Breast epithelium (tissue), 4 donors: ENCODE data around the gene GCC1. TPM values are rescaled to one million over a fixed set of nuclear protein-coding genes. Genes with fewer than 3 reads are reported as not detected.
"Not testable (repeated sequence)": the region's sequence is repeated elsewhere in the genome, so short reads cannot be mapped to it uniquely, and the experiment has no call there.

Experiments
- DNase-seq, 2 donors: peaks; one replicate each; pipeline ENCODE4 v3.0.0-alpha.2; 2019; ENCODE audit warnings: low spot score in 2 of 2
- H3K27ac ChIP-seq, 2 donors: fragments of 200-600 bp; sonication (generic) in 1 of 2; one replicate each; pipeline ENCODE4 v1.5.1; 2016 to 2019; ENCODE audit warnings: mild to moderate bottlenecking in 1 of 2
- H3K27me3 ChIP-seq, 2 donors: fragments of 200-600 bp; sonication (generic) in 1 of 2; one replicate each; pipeline versions ENCODE4 v1.5.1 to v1.6.0; 2017 to 2019; ENCODE audit warnings: control low read depth in 1 of 2, mild to moderate bottlenecking in 1 of 2
- H3K36me3 ChIP-seq: fragments of 200-600 bp; one replicate; pipeline ENCODE4 v1.5.1; 2019
- H3K4me1 ChIP-seq, 2 donors: fragments of 200-600 bp; sonication (generic); one replicate each; pipeline ENCODE4 v1.5.1; 2016 to 2019; ENCODE audit warnings: control low read depth in 1 of 2
- H3K4me3 ChIP-seq, 3 donors: fragments of 200-600 bp; sonication (generic); 1 replicate in 2 of 3; 2 replicates in 1 of 3; pipeline ENCODE4 v1.5.1; 2016 to 2019; ENCODE audit warnings: mild to moderate bottlenecking in 3 of 3, moderate library complexity in 2 of 3
- H3K9me3 ChIP-seq, 2 donors: fragments of 200-600 bp; sonication (generic) in 1 of 2; one replicate each; pipeline ENCODE4 v1.5.1; 2016 to 2019; ENCODE audit warnings: control low read depth in 1 of 2
- CTCF ChIP-seq, 3 donors: fragments of 450-650 bp; IDR thresholded peaks; one replicate each; pipeline ENCODE4 v1.5.1; 2016 to 2017; ENCODE audit warnings: antibody characterized with exemption in 3 of 3, mild to moderate bottlenecking in 3 of 3, moderate library complexity in 3 of 3
- POLR2A ChIP-seq: fragments of 450-650 bp; IDR thresholded peaks from one replicate; pipeline ENCODE4 v1.6.1; 2016; ENCODE audit warnings: antibody characterized with exemption, mild to moderate bottlenecking, moderate library complexity
- POLR2AphosphoS5 ChIP-seq, 3 donors: sonication (generic); formaldehyde crosslinking; IDR thresholded peaks; one replicate each; pipeline ENCODE4 v1.6.1; 2017; ENCODE audit warnings: antibody characterized with exemption in 3 of 3
- intact Hi-C: fragments of 100-400 bp; cut with DNase I; formaldehyde crosslinking; loops from one replicate; pipeline ENCODE4 v1.15.1; 2023; ENCODE audit warnings: low total_unique reads
- total RNA-seq, 3 donors: library from RNA; depleted of rRNA; stranded (reverse); fragments of >200 nt; gene quantifications; one replicate each; pipeline ENCODE4 v1.1.0, GENCODE V29; 2016

GCC1 gene
- total RNA-seq, 3 donors from 2014 or later = 17.8 to 23.6 (median 19.0) TPM

GRCh38 chr7:127551941-127552340 lies 33.5 kb downstream of the GCC1 start:
- no peak for DNase-seq
- Histone ChIP-seq H3K27ac (no peak overlapping the region), H3K36me3 (no peaks in the 10 kb centered on the region), H3K4me1 (no peaks in the 10 kb centered on the region), H3K4me3 (no peak overlapping the region), H3K9me3 (peaks cover 0 to under 1% of the 10 kb centered on the region in 2 donors), H3K27me3 (no peaks in the 10 kb centered on the region)
- TF ChIP-seq POLR2A (no peak), CTCF (IDR thresholded peaks at IDR 0.05) (no peak), POLR2AphosphoS5 (IDR thresholded peaks at IDR 0.05) (no peak)
- intact Hi-C loops = no loop called here

GRCh38 chr7:127550247-127550646 lies 35.1 kb downstream of the GCC1 start:
- H3K4me1 ChIP-seq = no peaks in the 10 kb centered on the region
- no peaks in the 10 kb centered on the region for H3K36me3 ChIP-seq
- intact Hi-C loops = no loop called here
- H3K27ac ChIP-seq = no peak overlapping the region
- no peak overlapping the region for H3K4me3 ChIP-seq
- peaks cover 4 to 18% of the 10 kb centered on the region in 2 donors for H3K9me3 ChIP-seq
- H3K27me3 ChIP-seq = no peaks in the 10 kb centered on the region
- no peak for DNase-seq
- TF ChIP-seq POLR2A (no peak), CTCF (IDR thresholded peaks at IDR 0.05) (no peak), POLR2AphosphoS5 (IDR thresholded peaks at IDR 0.05) (no peak)

- no peak for DNase-seq
- H3K27me3 ChIP-seq = no peaks in the 10 kb centered on the region
- TF ChIP-seq POLR2AphosphoS5 (IDR thresholded peaks at IDR 0.05) (no peak), POLR2A (no peak)
- H3K36me3 ChIP-seq = no peaks in the 10 kb centered on the region
- no peak overlapping the region for H3K4me3 ChIP-seq
- intact Hi-C loops = no loop called here
- no peaks in the 10 kb centered on the region for H3K4me1 ChIP-seq
- peaks cover 4 to 19% of the 10 kb centered on the region in 2 donors for H3K9me3 ChIP-seq
- H3K27ac ChIP-seq = no peak overlapping the region
Observed at GRCh38 chr7:127546313-127546712, 39.1 kb downstream of the GCC1 start.

- Histone ChIP-seq H3K4me1 (no peaks in the 10 kb centered on the region), H3K27ac (no peak overlapping the region), H3K4me3 (no peak overlapping the region), H3K9me3 (peaks cover 4 to 14% of the 10 kb centered on the region in 2 donors), H3K36me3 (no peaks in the 10 kb centered on the region), H3K27me3 (no peaks in the 10 kb centered on the region)
- intact Hi-C loops = no loop called here
- TF ChIP-seq POLR2A (no peak), CTCF (IDR thresholded peaks at IDR 0.05) (no peak), POLR2AphosphoS5 (IDR thresholded peaks at IDR 0.05) (no peak)
- no peak for DNase-seq
Observed at GRCh38 chr7:127541548-127541947, 43.8 kb downstream of the GCC1 start.

- H3K27ac ChIP-seq, intact Hi-C loops, H3K4me1 ChIP-seq, H3K9me3 ChIP-seq, DNase-seq, H3K36me3 ChIP-seq, H3K4me3 ChIP-seq, H3K27me3 ChIP-seq: not testable (repeated sequence)
Observed at GRCh38 chr7:127540461-127540860, 44.9 kb downstream of the GCC1 start.

- intact Hi-C loops = no loop called here
- Histone ChIP-seq H3K4me1 (no peaks in the 10 kb centered on the region), H3K4me3 (no peak overlapping the region), H3K9me3 (no peaks in the 10 kb centered on the region), H3K36me3 (no peaks in the 10 kb centered on the region), H3K27ac (no peak overlapping the region), H3K27me3 (no peaks in the 10 kb centered on the region)
- TF ChIP-seq CTCF (IDR thresholded peaks at IDR 0.05) (no peak), POLR2AphosphoS5 (IDR thresholded peaks at IDR 0.05) (no peak), POLR2A (no peak)
- no peak for DNase-seq
Observed at GRCh38 chr7:127539116-127539515, 46.3 kb downstream of the GCC1 start.
